B cell (primary cell): ENCODE results near the gene SPAG7. TPM values are rescaled to one million over a fixed set of nuclear protein-coding genes. Genes with fewer than 3 reads are reported as not detected.

Experiments
- ATAC-seq: fragments of 200-7000 bp; cut with Tn5 transposase; one replicate; pipeline ENCODE4 v1.10.0; 2021; ENCODE audit warnings: low read depth, mild to moderate bottlenecking, moderate number of reproducible peaks, moderate library complexity
- CTCF ChIA-PET: fragments of 350-600 bp; sonication (Branson Sonifier 250); formaldehyde crosslinking; loops from one replicate; lab custom pipeline; 2021; ENCODE audit warnings: antibody characterized with exemption, inconsistent platforms; lab: Charles Lee
- POLR2A ChIA-PET: fragments of 350-600 bp; sonication (Branson Sonifier 250); formaldehyde crosslinking; loops from one replicate; lab custom pipeline; 2021; ENCODE audit warnings: antibody characterized with exemption; lab: Charles Lee
- DNase-seq: peaks from one replicate; pipeline ENCODE4 v3.0.0; 2013
- H2AFZ ChIP-seq: 2 replicates; pipeline ENCODE4 v1.6.1; 2012; ENCODE audit warnings: mild to moderate bottlenecking, low read depth, low read length; ENCODE audit not compliant: insufficient read depth, poor library complexity, severe bottlenecking
- H3K27ac ChIP-seq, 2 donors: 1 replicate in 1 of 2; 2 replicates in 1 of 2; pipeline ENCODE4 v1.5.1; 2012 to 2013; ENCODE audit warnings: low read length in 2 of 2, mild to moderate bottlenecking in 2 of 2, moderate library complexity in 1 of 2
- H3K27me3 ChIP-seq, 4 experiments: fragments of 200-600 bp in 1 of 4; sonication (generic) in 1 of 4; replicated peaks in 1 of 4; 1 replicate in 2 of 4; 2 replicates in 2 of 4; pipeline versions ENCODE4 v1.6.1 to v1.7.0; 2013 to 2016; ENCODE audit warnings: low read length in 3 of 4, mild to moderate bottlenecking in 2 of 4, mixed read lengths in 1 of 4, moderate library complexity in 1 of 4; ENCODE audit not compliant: insufficient read depth in 4 of 4, control insufficient read depth in 3 of 4; ENCODE audit errors: control extremely low read depth in 1 of 4
- H3K36me3 ChIP-seq, 2 experiments: replicated peaks in 1 of 2; 1 replicate in 1 of 2; 2 replicates in 1 of 2; pipeline versions ENCODE4 v1.6.1 to v1.7.1; 2013; ENCODE audit warnings: low read length in 1 of 2; ENCODE audit not compliant: insufficient read depth in 2 of 2, control insufficient read depth in 1 of 2; ENCODE audit errors: control extremely low read depth in 1 of 2, extremely low read depth in 1 of 2
- H3K4me1 ChIP-seq, 2 donors: fragments of 200-600 bp in 1 of 2; sonication (generic) in 1 of 2; 1 replicate in 1 of 2; 2 replicates in 1 of 2; pipeline versions ENCODE4 v1.5.1 to v1.6.1; 2013 to 2017; ENCODE audit warnings: low read length in 2 of 2; ENCODE audit not compliant: control insufficient read depth in 2 of 2, insufficient read depth in 2 of 2
- H3K4me2 ChIP-seq: replicated peaks from 2 replicates; pipeline ENCODE3; 2012; ENCODE audit warnings: mild to moderate bottlenecking, low read depth, low read length; ENCODE audit not compliant: poor library complexity, severe bottlenecking
- H3K4me3 ChIP-seq, 5 experiments: fragments of 200-600 bp in 1 of 5; sonication (generic) in 1 of 5; 1 replicate in 3 of 5; 2 replicates in 2 of 5; pipeline versions ENCODE4 v1.5.1 to v1.7.0; 2011 to 2016; ENCODE audit warnings: low read length in 4 of 5, mild to moderate bottlenecking in 4 of 5, low read depth in 2 of 5, control low read depth in 1 of 5, moderate library complexity in 1 of 5; ENCODE audit not compliant: insufficient read depth in 1 of 5; ENCODE audit errors: control extremely low read depth in 1 of 5, extremely low read depth in 1 of 5
- H3K79me2 ChIP-seq: fragments of 200-600 bp; sonication (generic); one replicate; pipeline ENCODE4 v1.6.0; 2016; ENCODE audit warnings: low read length; ENCODE audit not compliant: control insufficient read depth, insufficient read depth
- H3K9ac ChIP-seq: fragments of 200-600 bp; sonication (generic); 2 replicates; pipeline ENCODE4 v1.6.1; 2017; ENCODE audit warnings: mild to moderate bottlenecking, low read length, moderate library complexity
- H3K9me3 ChIP-seq, 3 donors: one replicate each; pipeline versions ENCODE4 v1.6.1 to v1.7.1; 2013; ENCODE audit warnings: low read length in 2 of 3; ENCODE audit not compliant: control insufficient read depth in 2 of 3, insufficient read depth in 1 of 3; ENCODE audit errors: control extremely low read depth in 1 of 3
- H4K20me1 ChIP-seq: 2 replicates; pipeline ENCODE4 v1.6.0; 2012; ENCODE audit warnings: mild to moderate bottlenecking, low read length; ENCODE audit not compliant: insufficient read depth, control insufficient read depth, poor library complexity, severe bottlenecking
- H3K27ac Mint-ChIP-seq: one replicate; pipeline ENCODE4 v1.8.0; 2021; ENCODE audit warnings: mixed read lengths
- H3K27me3 Mint-ChIP-seq: one replicate; pipeline ENCODE4 v1.8.0; 2021; ENCODE audit warnings: mixed read lengths
- H3K4me1 Mint-ChIP-seq: one replicate; pipeline ENCODE4 v1.8.0; 2021; ENCODE audit warnings: mixed read lengths
- H3K4me3 Mint-ChIP-seq: one replicate; pipeline ENCODE4 v1.8.0; 2021; ENCODE audit warnings: mixed read lengths
- H3K9me3 Mint-ChIP-seq: one replicate; pipeline ENCODE4 v1.8.0; 2022; ENCODE audit warnings: mixed read lengths; ENCODE audit not compliant: insufficient read depth
- CTCF ChIP-seq: fragments of 200-600 bp; IDR thresholded peaks from one replicate; pipeline ENCODE4 v1.8.0; 2022; ENCODE audit warnings: antibody characterized with exemption, mild to moderate bottlenecking
- EZH2 ChIP-seq: IDR thresholded peaks from 2 replicates; pipeline ENCODE4 v1.6.1; 2012; ENCODE audit warnings: borderline replicate concordance, low read depth, mild to moderate bottlenecking, moderate library complexity, low read length; ENCODE audit not compliant: insufficient read depth, poor library complexity, severe bottlenecking
- WGBS: methylation state at CpG from one replicate; pipeline ENCODE4 v1.1.5; 2013; ENCODE audit warnings: missing lambda C conversion rate; ENCODE audit not compliant: insufficient coverage; 5-methylcytosine and 5-hydroxymethylcytosine counted together
- intact Hi-C: fragments of 100-400 bp; cut with micrococcal nuclease; formaldehyde crosslinking; loops from one replicate; pipeline ENCODE4 v1.10.0; 2022
- polyA plus RNA-seq: library from polyadenylated mRNA; depleted of rRNA; stranded (reverse); fragments of >200 nt; gene quantifications from 2 replicates; pipeline ENCODE4 v1.2.3, GENCODE V29; 2012
- total RNA-seq, 2 donors: library from RNA; stranded (reverse); fragments of 120-200 nt in 1 of 2; gene quantifications; 1 replicate in 1 of 2; 2 replicates in 1 of 2; pipeline versions ENCODE4 v1.2.3 to v1.2.4, GENCODE V29; 2013 to 2022

The SPAG7 gene
- total and polyA plus RNA-seq, 2 donors (not counting 1 experiment from before 2014, with no cell fraction given) = 43.4 to 52.5 TPM

- no peak overlapping the region for H3K4me3 Mint-ChIP-seq
- intact Hi-C loops = no loop called here
- TF ChIP-seq CTCF (no peak), EZH2 (no peak)
- H3K27me3 Mint-ChIP-seq = no peaks in the 10 kb centered on the region
- no peaks in the 10 kb centered on the region for H3K9me3 Mint-ChIP-seq
- Histone ChIP-seq H3K4me3 (no peak overlapping the region), H3K36me3 (peaks cover 2 to 38% of the 10 kb centered on the region in 2 experiments), H4K20me1 (peaks cover 8% of the 10 kb centered on the region), H3K4me1 (peaks cover 13 to 16% of the 10 kb centered on the region in 2 donors), H3K4me2 (no peak overlapping the region), H3K27me3 (peaks cover 0 to 29% (median 2%) of the 10 kb centered on the region in 4 experiments), H3K27ac (no peak overlapping the region), H2AFZ (no peak overlapping the region), H3K9ac (no peak overlapping the region), H3K9me3 (no peaks in the 10 kb centered on the region), H3K79me2 (no peaks in the 10 kb centered on the region)
- ChIA-PET POLR2A (no interaction called here), CTCF (interaction anchor here (0.5 kb wide), 1 partner anchor 23 kb away, joined by 3 read pairs; no protein-coding TSS in a partner anchor)
- H3K27ac Mint-ChIP-seq = no peak overlapping the region
- peaks cover 17% of the 10 kb centered on the region for H3K4me1 Mint-ChIP-seq
- WGBS = over 99% methylated on average over 12 of the region's 18 CpGs
- DNase-seq (no peak), ATAC-seq (no peak)
Observed at GRCh38 chr17:5003214-5003867, 35.7 kb upstream of the SPAG7 start.

- Mint-ChIP-seq H3K27me3 (no peaks in the 10 kb centered on the region), H3K9me3 (no peaks in the 10 kb centered on the region), H3K4me3 (no peak overlapping the region), H3K27ac (no peak overlapping the region), H3K4me1 (peaks cover 18% of the 10 kb centered on the region)
- no peak for TF ChIP-seq EZH2
- no peak for TF ChIP-seq CTCF
- no peak for DNase-seq
- CTCF ChIA-PET = no interaction called here
- Histone ChIP-seq H3K4me3 (no peak overlapping the region), H3K27ac (no peak overlapping the region), H3K9ac (no peak overlapping the region), H3K4me2 (no peak overlapping the region), H3K4me1 (peaks cover 16 to 18% of the 10 kb centered on the region in 2 donors), H3K9me3 (no peaks in the 10 kb centered on the region), H3K27me3 (peaks cover 0 to 20% (median 0%) of the 10 kb centered on the region in 4 experiments), H3K79me2 (no peaks in the 10 kb centered on the region), H4K20me1 (peaks cover 8% of the 10 kb centered on the region), H3K36me3 (peaks cover 2 to 27% of the 10 kb centered on the region in 2 experiments), H2AFZ (no peak overlapping the region)
- POLR2A ChIA-PET = interaction anchor here (0.6 kb wide), 2 partner anchors 34 to 54 kb away, joined by 4 to 9 read pairs; partner anchors contain the start of gene PFN1
- intact Hi-C loops = no loop called here
- no peak for ATAC-seq
- 98% methylated on average over 18 of the region's 20 CpGs for WGBS
Observed at GRCh38 chr17:5002121-5002788, 34.6 kb upstream of the SPAG7 start.
